ENCODE results near the gene RANBP3.

RANBP3 gene

GRCh38 chr19:5910638-5910907 lies 67.4 kb downstream of the RANBP3 start:
- no peaks in the 10 kb centered on the region for H3K9me3 ChIP-seq (ENCODE audit: control insufficient read depth in 2 of 2, low read length in 2 of 2)
- H3K9ac ChIP-seq (ENCODE audit: low read length in 2 of 2) = no peak overlapping the region
- H3K36me3 ChIP-seq (ENCODE audit: control insufficient read depth in 2 of 2, insufficient read depth in 2 of 2, low read length in 2 of 2) = peaks cover 3 to 10% of the 10 kb centered on the region in 2 donors
- H3K4me3 ChIP-seq (ENCODE audit: low read length in 2 of 2) = no peak overlapping the region
- no peak overlapping the region for H3K27ac ChIP-seq (ENCODE audit: low read length)
- peaks cover 26% of the 10 kb centered on the region for H3K4me1 ChIP-seq (ENCODE audit: control insufficient read depth, insufficient read depth, low read length)
- no peaks in the 10 kb centered on the region for H3K27me3 ChIP-seq (ENCODE audit: control insufficient read depth in 1 of 2, insufficient read depth in 2 of 2, low read length in 2 of 2)

- no peak overlapping the region for H3K4me3 ChIP-seq (ENCODE audit: low read length in 2 of 2)
- H3K9me3 ChIP-seq (ENCODE audit: control insufficient read depth in 2 of 2, low read length in 2 of 2) = no peaks in the 10 kb centered on the region
- no peak overlapping the region for H3K9ac ChIP-seq (ENCODE audit: low read length in 2 of 2)
- H3K36me3 ChIP-seq (ENCODE audit: control insufficient read depth in 2 of 2, insufficient read depth in 2 of 2, low read length in 2 of 2) = peaks cover 3 to 10% of the 10 kb centered on the region in 2 donors
- peaks cover 24% of the 10 kb centered on the region for H3K4me1 ChIP-seq (ENCODE audit: control insufficient read depth, insufficient read depth, low read length)
- H3K27me3 ChIP-seq (ENCODE audit: control insufficient read depth in 1 of 2, insufficient read depth in 2 of 2, low read length in 2 of 2) = no peaks in the 10 kb centered on the region
- H3K27ac ChIP-seq (ENCODE audit: low read length) = no peak overlapping the region
These were observed 69.0 kb downstream of the RANBP3 start for GRCh38 chr19:5908773-5909442.

GRCh38 chr19:5907241-5907640 lies 70.7 kb downstream of the RANBP3 start:
- Histone ChIP-seq H3K4me1 (ENCODE audit: control insufficient read depth, insufficient read depth, low read length) (peaks cover 36% of the 10 kb centered on the region), H3K27me3 (ENCODE audit: control insufficient read depth in 1 of 2, insufficient read depth in 2 of 2, low read length in 2 of 2) (no peaks in the 10 kb centered on the region)

GRCh38 chr19:5905114-5905778 lies 72.7 kb downstream of the RANBP3 start:
- Histone ChIP-seq H3K36me3 (ENCODE audit: control insufficient read depth in 2 of 2, insufficient read depth in 2 of 2, low read length in 2 of 2) (peaks cover 8 to 15% of the 10 kb centered on the region in 2 donors), H3K27ac (ENCODE audit: low read length) (peak overlapping the region; percentile 62), H3K27me3 (ENCODE audit: control insufficient read depth in 1 of 2, insufficient read depth in 2 of 2, low read length in 2 of 2) (no peaks in the 10 kb centered on the region), H3K9me3 (ENCODE audit: control insufficient read depth in 2 of 2, low read length in 2 of 2) (no peaks in the 10 kb centered on the region), H3K4me1 (ENCODE audit: control insufficient read depth, insufficient read depth, low read length) (peaks cover 41% of the 10 kb centered on the region), H3K4me3 (ENCODE audit: low read length in 2 of 2) (peak overlapping the region; percentile 88 to 98), H3K9ac (ENCODE audit: low read length in 2 of 2) (peak overlapping the region; percentile 80 to 88)

More at GRCh38 chr19:5907241-5907640, 70.7 kb downstream of the RANBP3 start:
- peaks cover 3 to 8% of the 10 kb centered on the region in 2 donors for H3K36me3 ChIP-seq (ENCODE audit: control insufficient read depth in 2 of 2, insufficient read depth in 2 of 2, low read length in 2 of 2)
- H3K9me3 ChIP-seq (ENCODE audit: control insufficient read depth in 2 of 2, low read length in 2 of 2) = no peaks in the 10 kb centered on the region
- no peak overlapping the region for H3K4me3 ChIP-seq (ENCODE audit: low read length in 2 of 2)
- H3K9ac ChIP-seq (ENCODE audit: low read length in 2 of 2) = no peak overlapping the region
- H3K27ac ChIP-seq (ENCODE audit: low read length) = no peak overlapping the region

GRCh38 chr19:5904352-5905113 lies 73.4 kb downstream of the RANBP3 start, which contains the start of gene VMAC:
Gene VMAC (plus strand): TSS chr19:5904872. CDS start chr19:5904891, 19 bp downstream.
- Histone ChIP-seq H3K36me3 (ENCODE audit: control insufficient read depth in 2 of 2, insufficient read depth in 2 of 2, low read length in 2 of 2) (peaks cover 10 to 13% of the 10 kb centered on the region in 2 donors), H3K4me1 (ENCODE audit: control insufficient read depth, insufficient read depth, low read length) (peaks cover 41% of the 10 kb centered on the region), H3K9ac (ENCODE audit: low read length in 2 of 2) (peak within 1 kb of the TSS; percentile 98 to 100), H3K4me3 (ENCODE audit: low read length in 2 of 2) (peak within 1 kb of the TSS; percentile 98), H3K9me3 (ENCODE audit: control insufficient read depth in 2 of 2, low read length in 2 of 2) (no peaks in the 10 kb centered on the region), H3K27ac (ENCODE audit: low read length) (peak within 1 kb of the TSS; percentile 96), H3K27me3 (ENCODE audit: control insufficient read depth in 1 of 2, insufficient read depth in 2 of 2, low read length in 2 of 2) (no peaks in the 10 kb centered on the region)

GRCh38 chr19:5903624-5904351 lies 74.2 kb downstream of the RANBP3 start, which contains the start of gene NDUFA11:
Gene NDUFA11 (minus strand): TSS chr19:5903790. CDS start chr19:5903708, 82 bp downstream.
- Histone ChIP-seq H3K27me3 (ENCODE audit: control insufficient read depth in 1 of 2, insufficient read depth in 2 of 2, low read length in 2 of 2) (no peaks in the 10 kb centered on the region), H3K9me3 (ENCODE audit: control insufficient read depth in 2 of 2, low read length in 2 of 2) (no peaks in the 10 kb centered on the region), H3K36me3 (ENCODE audit: control insufficient read depth in 2 of 2, insufficient read depth in 2 of 2, low read length in 2 of 2) (peaks cover 6 to 9% of the 10 kb centered on the region in 2 donors), H3K4me1 (ENCODE audit: control insufficient read depth, insufficient read depth, low read length) (peaks cover 41% of the 10 kb centered on the region), H3K4me3 (ENCODE audit: low read length in 2 of 2) (peak within 1 kb of the TSS; percentile 98), H3K9ac (ENCODE audit: low read length in 2 of 2) (peak within 1 kb of the TSS; percentile 98 to 100), H3K27ac (ENCODE audit: low read length) (peak within 1 kb of the TSS; percentile 96)

GRCh38 chr19:5903056-5903623 lies 74.8 kb downstream of the RANBP3 start:
- Histone ChIP-seq H3K4me3 (ENCODE audit: low read length in 2 of 2) (peak overlapping the region; percentile 98), H3K9ac (ENCODE audit: low read length in 2 of 2) (peak overlapping the region; percentile 98 to 100), H3K27ac (ENCODE audit: low read length) (peak overlapping the region; percentile 96), H3K9me3 (ENCODE audit: control insufficient read depth in 2 of 2, low read length in 2 of 2) (no peaks in the 10 kb centered on the region), H3K27me3 (ENCODE audit: control insufficient read depth in 1 of 2, insufficient read depth in 2 of 2, low read length in 2 of 2) (no peaks in the 10 kb centered on the region), H3K4me1 (ENCODE audit: control insufficient read depth, insufficient read depth, low read length) (peaks cover 41% of the 10 kb centered on the region), H3K36me3 (ENCODE audit: control insufficient read depth in 2 of 2, insufficient read depth in 2 of 2, low read length in 2 of 2) (peaks cover 6 to 9% of the 10 kb centered on the region in 2 donors)

DNA sequence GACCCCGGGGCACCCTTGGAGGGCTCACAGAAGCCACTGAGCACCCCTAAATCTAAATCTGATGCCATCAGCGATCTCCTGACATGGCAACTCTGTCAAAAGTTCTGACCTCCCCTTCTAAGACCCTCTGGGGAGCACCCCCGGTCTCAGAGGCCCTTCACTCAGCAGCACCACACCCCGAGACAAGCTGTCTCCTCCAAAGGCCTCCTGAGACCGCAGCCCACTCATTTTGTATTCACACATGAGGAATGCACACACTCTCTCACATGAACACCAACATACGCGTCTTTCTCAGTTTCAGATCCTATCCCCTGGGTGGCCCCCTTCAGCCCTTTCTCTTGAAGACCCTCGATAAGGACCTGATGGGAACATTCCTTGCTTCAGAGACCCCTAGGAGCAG lies 77.0 kb downstream of the RANBP3 start:
- Histone ChIP-seq H3K27ac (ENCODE audit: low read length) (no peak overlapping the region), H3K36me3 (ENCODE audit: control insufficient read depth in 2 of 2, insufficient read depth in 2 of 2, low read length in 2 of 2) (peaks cover 9 to 10% of the 10 kb centered on the region in 2 donors), H3K9me3 (ENCODE audit: control insufficient read depth in 2 of 2, low read length in 2 of 2) (no peaks in the 10 kb centered on the region)

DNA sequence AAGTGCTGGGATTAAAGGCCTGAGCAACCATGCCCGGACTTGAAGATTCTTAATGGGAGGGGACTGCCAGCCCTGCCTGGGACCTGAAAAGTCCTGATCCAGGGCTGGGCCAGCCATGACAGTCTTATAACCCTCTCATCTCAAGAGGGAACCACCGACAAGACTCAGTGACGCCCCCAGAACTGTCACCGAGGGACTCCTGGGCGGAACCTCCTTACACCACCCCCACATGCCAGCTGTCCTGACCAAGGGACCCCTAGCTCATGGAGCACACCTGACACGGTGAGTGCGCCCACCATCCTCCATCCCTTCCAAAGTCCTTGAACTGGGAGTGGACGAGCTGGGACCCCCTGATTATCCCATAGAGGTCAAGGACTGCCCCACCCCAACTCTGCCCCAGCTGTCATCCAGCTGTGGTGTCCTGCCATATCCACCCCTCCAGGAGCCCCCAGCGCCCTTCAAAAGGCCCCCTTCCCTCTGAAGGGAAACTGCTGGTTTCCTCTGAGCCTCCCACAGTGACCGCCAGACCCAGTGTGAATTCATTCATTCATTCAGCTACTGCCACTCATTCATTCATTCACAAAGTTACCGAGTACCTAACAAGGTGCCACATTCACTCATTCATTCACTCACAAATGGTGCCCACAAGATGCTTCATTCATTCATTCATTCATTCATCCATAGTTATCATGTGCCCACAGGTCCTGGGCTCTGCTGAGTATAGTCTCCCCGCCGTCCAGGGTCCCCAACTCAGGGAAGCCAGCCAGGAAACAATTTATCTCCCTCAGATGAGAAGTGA lies 78.0 kb downstream of the RANBP3 start:
- H3K27me3 ChIP-seq (ENCODE audit: control insufficient read depth in 1 of 2, insufficient read depth in 2 of 2, low read length in 2 of 2) = no peaks in the 10 kb centered on the region
- peaks cover 15 to 18% of the 10 kb centered on the region in 2 donors for H3K36me3 ChIP-seq (ENCODE audit: control insufficient read depth in 2 of 2, insufficient read depth in 2 of 2, low read length in 2 of 2)
- H3K4me3 ChIP-seq (ENCODE audit: low read length in 2 of 2) = no peak overlapping the region
- no peak overlapping the region for H3K27ac ChIP-seq (ENCODE audit: low read length)
- H3K9ac ChIP-seq (ENCODE audit: low read length in 2 of 2) = no peak overlapping the region
- H3K4me1 ChIP-seq (ENCODE audit: control insufficient read depth, insufficient read depth, low read length) = peaks cover 26% of the 10 kb centered on the region
- no peaks in the 10 kb centered on the region for H3K9me3 ChIP-seq (ENCODE audit: control insufficient read depth in 2 of 2, low read length in 2 of 2)

More for the DNA sequence above, 77.0 kb downstream of the RANBP3 start:
- H3K27me3 ChIP-seq (ENCODE audit: control insufficient read depth in 1 of 2, insufficient read depth in 2 of 2, low read length in 2 of 2) = no peaks in the 10 kb centered on the region
- H3K4me1 ChIP-seq (ENCODE audit: control insufficient read depth, insufficient read depth, low read length) = peaks cover 35% of the 10 kb centered on the region
- H3K9ac ChIP-seq (ENCODE audit: low read length in 2 of 2) = no peak overlapping the region
- no peak overlapping the region for H3K4me3 ChIP-seq (ENCODE audit: low read length in 2 of 2)

Measured in stomach smooth muscle (tissue), 2 donors.